ENCODE results near the gene TNRC6C. TPM values are rescaled to one million over a fixed set of nuclear protein-coding genes. Genes with fewer than 3 reads are reported as not detected.

TNRC6C gene
- total RNA-seq, 1 experiment from 2014 or later = 9.6 TPM

GRCh38 chr17:78116411-78116810 is 157.9 kb downstream of the TNRC6C start:
- Histone ChIP-seq H3K4me3 (no peak overlapping the region), H3K4me1 (replicated peaks) (peaks cover 19% of the 10 kb centered on the region), H3K9me3 (replicated peaks) (no peaks in the 10 kb centered on the region; the same call in 1 of the 2 replicates), H3K27ac (no peak overlapping the region), H3K27me3 (replicated peaks) (no peaks in the 10 kb centered on the region), H3K36me3 (no peaks in the 10 kb centered on the region; the same call in 1 of the 2 replicates)
- no peak for DNase-seq (ENCODE audit: low read depth in 1 of 2, low spot score in 2 of 2)

GRCh38 chr17:78117027-78117981 is 158.8 kb downstream of the TNRC6C start:
- H3K4me3 ChIP-seq = no peak overlapping the region
- H3K27me3 ChIP-seq (replicated peaks) = no peaks in the 10 kb centered on the region
- H3K4me1 ChIP-seq (replicated peaks) = peaks cover 16% of the 10 kb centered on the region
- no peak overlapping the region for H3K27ac ChIP-seq
- H3K36me3 ChIP-seq = no peaks in the 10 kb centered on the region; the same call in 1 of the 2 replicates
- no peak for DNase-seq (ENCODE audit: low read depth in 1 of 2, low spot score in 2 of 2)
- H3K9me3 ChIP-seq (replicated peaks) = no peaks in the 10 kb centered on the region; the same call in 1 of the 2 replicates

DNA sequence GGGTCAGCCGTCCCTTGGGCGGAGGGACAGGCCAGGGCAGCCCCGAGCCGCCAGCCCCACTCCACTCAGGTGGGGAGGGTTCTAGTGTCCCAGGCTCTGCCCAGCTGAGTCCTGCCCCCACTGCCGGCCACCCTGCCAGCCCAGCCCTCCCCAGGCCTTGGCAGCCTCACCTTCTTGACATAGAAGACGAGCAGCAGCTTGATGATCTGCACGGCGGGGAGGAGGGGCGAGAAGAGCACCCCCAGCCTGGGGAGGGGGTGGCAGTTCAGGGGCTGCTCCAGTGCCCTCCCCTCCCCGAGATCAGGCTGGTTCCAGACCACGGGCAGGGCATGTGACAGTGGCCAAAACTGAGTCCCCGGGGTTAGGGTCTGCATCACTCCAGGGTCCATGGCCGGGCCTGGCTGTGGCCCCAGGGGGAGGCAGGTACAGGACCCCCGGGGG is 160.3 kb downstream of the TNRC6C start:
- Histone ChIP-seq H3K4me3 (no peak overlapping the region), H3K27ac (no peak overlapping the region), H3K9me3 (replicated peaks) (no peaks in the 10 kb centered on the region; the same call in 1 of the 2 replicates), H3K36me3 (no peaks in the 10 kb centered on the region; the same call in 1 of the 2 replicates), H3K4me1 (replicated peaks) (peaks cover 9% of the 10 kb centered on the region), H3K27me3 (replicated peaks) (no peaks in the 10 kb centered on the region)
- no peak for DNase-seq (ENCODE audit: low read depth in 1 of 2, low spot score in 2 of 2)

DNA sequence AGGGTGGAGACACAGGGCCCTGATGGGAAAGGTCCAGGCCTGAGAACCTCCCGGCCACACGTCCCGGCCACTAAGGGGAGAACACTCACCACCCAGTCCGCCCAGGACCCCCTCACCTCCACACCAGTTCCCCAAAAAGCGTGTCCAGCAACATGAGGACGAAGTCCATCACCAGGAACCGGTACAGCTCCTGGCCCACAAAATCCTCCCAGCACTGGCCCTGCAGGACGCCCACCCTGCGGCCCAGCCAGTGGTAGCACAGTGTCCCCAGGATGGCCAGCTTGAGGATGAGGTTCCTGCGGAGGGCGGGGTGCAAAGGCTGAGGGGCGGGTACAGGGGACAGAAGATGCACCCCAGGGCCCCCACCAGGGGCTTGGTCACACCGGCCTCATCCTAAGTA is 162.0 kb downstream of the TNRC6C start:
- no peaks in the 10 kb centered on the region for H3K9me3 ChIP-seq (replicated peaks)
- H3K27ac ChIP-seq = no peak overlapping the region
- DNase-seq (ENCODE audit: low read depth in 1 of 2, low spot score in 2 of 2) = no peak
- H3K4me1 ChIP-seq (replicated peaks) = peaks cover 9% of the 10 kb centered on the region
- no peak overlapping the region for H3K4me3 ChIP-seq
- H3K27me3 ChIP-seq (replicated peaks) = no peaks in the 10 kb centered on the region
- no peaks in the 10 kb centered on the region; the same call in 1 of the 2 replicates for H3K36me3 ChIP-seq

- H3K27ac ChIP-seq = no peak overlapping the region
- no peaks in the 10 kb centered on the region for H3K27me3 ChIP-seq (replicated peaks)
- H3K4me3 ChIP-seq = no peak overlapping the region
- no peaks in the 10 kb centered on the region; the same call in 1 of the 2 replicates for H3K36me3 ChIP-seq
- peaks cover 9% of the 10 kb centered on the region for H3K4me1 ChIP-seq (replicated peaks)
- DNase-seq (ENCODE audit: low read depth in 1 of 2, low spot score in 2 of 2) = no peak
- no peaks in the 10 kb centered on the region for H3K9me3 ChIP-seq (replicated peaks)
Observed at GRCh38 chr17:78120971-78121800, 162.7 kb downstream of the TNRC6C start.

GRCh38 chr17:78121801-78122215 is 163.3 kb downstream of the TNRC6C start:
- no peaks in the 10 kb centered on the region for H3K27me3 ChIP-seq (replicated peaks)
- no peak for DNase-seq (ENCODE audit: low read depth in 1 of 2, low spot score in 2 of 2)
- no peaks in the 10 kb centered on the region; the same call in 1 of the 2 replicates for H3K36me3 ChIP-seq
- H3K27ac ChIP-seq = no peak overlapping the region
- peaks cover 9% of the 10 kb centered on the region for H3K4me1 ChIP-seq (replicated peaks)
- no peak overlapping the region for H3K4me3 ChIP-seq
- H3K9me3 ChIP-seq (replicated peaks) = no peaks in the 10 kb centered on the region

DNA sequence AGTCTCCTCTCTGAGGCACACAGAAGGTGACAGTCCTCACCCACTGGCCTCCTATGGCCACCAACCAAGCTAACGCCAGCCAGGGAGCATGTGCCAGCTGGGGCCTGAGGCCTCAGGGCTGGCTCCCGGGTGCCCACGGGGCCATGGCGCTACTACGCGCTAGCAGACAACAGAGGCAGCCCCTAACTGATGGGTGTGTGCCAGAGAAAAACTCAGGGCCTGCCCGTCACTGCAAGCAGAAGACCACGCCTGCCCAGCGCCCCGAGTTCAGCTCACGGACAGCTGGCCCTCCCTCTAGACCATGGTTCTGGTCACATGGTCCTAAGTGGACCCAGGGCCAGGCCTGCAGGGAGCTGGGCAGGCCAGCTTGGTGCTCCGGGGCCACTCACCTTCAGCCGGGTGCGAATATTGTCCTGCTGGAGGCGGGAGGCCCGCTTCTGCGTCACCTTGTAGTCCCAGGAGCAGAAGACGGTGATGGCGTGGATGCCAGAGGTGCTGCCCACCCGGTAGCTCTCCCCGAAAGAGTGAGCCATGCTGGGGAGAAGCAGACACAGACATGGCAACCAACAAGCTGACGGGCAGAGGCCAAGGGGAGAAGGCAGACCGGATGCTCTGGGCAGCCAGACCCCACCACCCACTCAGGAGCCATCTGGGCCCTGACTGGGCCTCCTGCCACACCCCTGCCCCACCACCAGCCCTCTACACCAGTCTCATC is 163.9 kb downstream of the TNRC6C start:
- Histone ChIP-seq H3K27ac (no peak overlapping the region), H3K4me1 (replicated peaks) (peaks cover 7% of the 10 kb centered on the region), H3K27me3 (replicated peaks) (no peaks in the 10 kb centered on the region), H3K9me3 (replicated peaks) (no peaks in the 10 kb centered on the region), H3K4me3 (no peak overlapping the region), H3K36me3 (no peaks in the 10 kb centered on the region; the same call in 1 of the 2 replicates)
- no peak for DNase-seq (ENCODE audit: low read depth in 1 of 2, low spot score in 2 of 2)

GRCh38 chr17:78122931-78123249 is 164.4 kb downstream of the TNRC6C start:
- H3K4me1 ChIP-seq (replicated peaks) = peaks cover 2% of the 10 kb centered on the region
- peaks cover 4% of the 10 kb centered on the region for H3K27me3 ChIP-seq (replicated peaks)
- no peak for DNase-seq (ENCODE audit: low read depth in 1 of 2, low spot score in 2 of 2)
- H3K27ac ChIP-seq = no peak overlapping the region
- H3K36me3 ChIP-seq = no peaks in the 10 kb centered on the region; the same call in 1 of the 2 replicates
- no peaks in the 10 kb centered on the region for H3K9me3 ChIP-seq (replicated peaks)
- no peak overlapping the region for H3K4me3 ChIP-seq

DNA sequence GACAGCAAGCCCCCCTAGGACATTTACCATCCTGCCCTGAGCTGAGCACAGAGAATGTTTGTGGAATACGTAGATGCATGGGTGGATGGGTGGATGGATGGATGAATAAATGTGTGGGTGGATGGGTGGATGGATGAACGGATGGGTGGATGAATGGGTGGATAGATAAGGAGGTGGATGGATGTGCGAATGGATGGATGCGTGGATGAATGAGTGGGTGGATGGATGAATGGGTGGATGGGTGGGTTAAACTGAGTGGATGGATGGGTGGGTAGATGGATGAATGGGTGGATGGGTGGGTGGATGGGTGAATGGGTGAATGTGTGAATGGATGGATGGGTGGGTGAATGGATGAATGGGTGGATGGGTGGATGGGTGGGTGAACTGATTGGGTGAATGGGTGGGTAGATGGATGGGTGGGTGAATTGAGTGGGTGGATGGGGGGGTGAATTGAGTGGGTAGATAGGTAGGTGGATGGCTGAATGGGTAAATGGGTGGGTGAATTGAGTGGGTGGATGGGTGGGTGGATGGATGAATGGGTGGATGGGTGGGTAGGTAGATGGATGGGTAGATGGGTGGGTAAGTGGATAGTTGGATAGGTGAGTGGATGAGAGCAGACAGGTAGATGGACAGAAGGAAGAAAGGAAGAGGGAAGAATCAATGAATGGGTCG is 164.9 kb downstream of the TNRC6C start:
- no peak for DNase-seq (ENCODE audit: low read depth in 1 of 2, low spot score in 2 of 2)
- peaks cover 7% of the 10 kb centered on the region for H3K27me3 ChIP-seq (replicated peaks)
- H3K4me3 ChIP-seq = no peak overlapping the region
- H3K27ac ChIP-seq = no peak overlapping the region
- H3K9me3 ChIP-seq (replicated peaks) = no peaks in the 10 kb centered on the region
- peaks cover 2% of the 10 kb centered on the region for H3K4me1 ChIP-seq (replicated peaks)
- no peaks in the 10 kb centered on the region for H3K36me3 ChIP-seq

GRCh38 chr17:78124081-78124835 is 165.8 kb downstream of the TNRC6C start:
- H3K27me3 ChIP-seq (replicated peaks) = peaks cover 15% of the 10 kb centered on the region
- DNase-seq (ENCODE audit: low read depth in 1 of 2, low spot score in 2 of 2) = no peak
- H3K4me3 ChIP-seq = no peak overlapping the region

DNA sequence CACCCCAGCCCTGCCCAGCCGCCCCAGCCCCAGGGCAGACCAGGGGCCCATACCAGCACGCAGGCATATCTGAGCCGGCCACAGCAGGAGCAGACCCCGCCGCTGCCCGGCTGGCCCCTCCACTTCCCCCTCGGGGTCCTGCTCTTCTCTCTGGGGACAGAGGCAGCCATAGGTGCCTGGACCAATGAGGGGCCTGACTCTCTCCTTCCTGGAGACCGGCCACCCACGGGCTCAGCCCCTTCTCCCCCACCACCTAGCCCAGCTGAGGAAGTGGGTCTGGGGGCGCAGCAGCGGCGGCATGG is 166.3 kb downstream of the TNRC6C start:
- H3K36me3 ChIP-seq = no peaks in the 10 kb centered on the region
- H3K4me3 ChIP-seq = no peak overlapping the region
- peaks cover 11% of the 10 kb centered on the region for H3K4me1 ChIP-seq (replicated peaks)
- no peaks in the 10 kb centered on the region for H3K9me3 ChIP-seq (replicated peaks)
- peaks cover 20% of the 10 kb centered on the region for H3K27me3 ChIP-seq (replicated peaks)
- H3K27ac ChIP-seq = no peak overlapping the region
- DNase-seq (ENCODE audit: low read depth in 1 of 2, low spot score in 2 of 2) = no peak

More at GRCh38 chr17:78124081-78124835, 165.8 kb downstream of the TNRC6C start:
- H3K4me1 ChIP-seq (replicated peaks) = peaks cover 10% of the 10 kb centered on the region
- no peaks in the 10 kb centered on the region for H3K9me3 ChIP-seq (replicated peaks)
- no peaks in the 10 kb centered on the region for H3K36me3 ChIP-seq
- no peak overlapping the region for H3K27ac ChIP-seq

GRCh38 chr17:78125138-78125913 is 166.8 kb downstream of the TNRC6C start:
- DNase-seq (ENCODE audit: low read depth in 1 of 2, low spot score in 2 of 2) = no peak
- Histone ChIP-seq H3K27me3 (replicated peaks) (peaks cover 23% of the 10 kb centered on the region), H3K9me3 (replicated peaks) (no peaks in the 10 kb centered on the region), H3K4me3 (no peak overlapping the region), H3K27ac (no peak overlapping the region), H3K36me3 (no peaks in the 10 kb centered on the region), H3K4me1 (replicated peaks) (peaks cover 11% of the 10 kb centered on the region)
